ENCODE results near the gene CACNA1E. TPM values are rescaled to one million over a fixed set of nuclear protein-coding genes. Genes with fewer than 3 reads are reported as not detected.

The CACNA1E gene
- total RNA-seq, 1 experiment from 2014 or later: under 0.01 TPM

- DNase-seq (ENCODE audit: low read depth): no peak
Measured at GRCh38 chr1:181632960-181633359, 149.6 kb downstream of the CACNA1E start.

GRCh38 chr1:181635110-181635509, 151.8 kb downstream of the CACNA1E start:
- DNase-seq (ENCODE audit: low read depth): no peak

- DNase-seq (ENCODE audit: low read depth): no peak
Measured at GRCh38 chr1:181637998-181638397, 154.7 kb downstream of the CACNA1E start.

GRCh38 chr1:181640956-181641355, 157.6 kb downstream of the CACNA1E start:
- no peak for DNase-seq (ENCODE audit: low read depth)

GRCh38 chr1:181643631-181644030, 160.3 kb downstream of the CACNA1E start:
- no peak for DNase-seq (ENCODE audit: low read depth)

- DNase-seq (ENCODE audit: low read depth): no peak
Measured at GRCh38 chr1:181645171-181645570, 161.9 kb downstream of the CACNA1E start.

- DNase-seq (ENCODE audit: low read depth): no peak
Measured at GRCh38 chr1:181646710-181647109, 163.4 kb downstream of the CACNA1E start.

- peak; percentile 36 for DNase-seq (ENCODE audit: low read depth)
Measured at GRCh38 chr1:181647314-181648035, 164.2 kb downstream of the CACNA1E start.

GRCh38 chr1:181651276-181651675, 168.0 kb downstream of the CACNA1E start:
- no peak for DNase-seq (ENCODE audit: low read depth)

- DNase-seq (ENCODE audit: low read depth): peak; percentile 7
Measured at GRCh38 chr1:181655756-181656155, 172.4 kb downstream of the CACNA1E start.

GRCh38 chr1:181656491-181656890, 173.2 kb downstream of the CACNA1E start:
- no peak for DNase-seq (ENCODE audit: low read depth)

GRCh38 chr1:181658581-181658980, 175.3 kb downstream of the CACNA1E start:
- DNase-seq (ENCODE audit: low read depth): no peak

GRCh38 chr1:181659321-181659957, 176.1 kb downstream of the CACNA1E start:
- no peak for DNase-seq (ENCODE audit: low read depth)

- no peak for DNase-seq (ENCODE audit: low read depth)
Measured at GRCh38 chr1:181660621-181661020, 177.3 kb downstream of the CACNA1E start.

GRCh38 chr1:181661569-181661968, 178.3 kb downstream of the CACNA1E start:
- no peak for DNase-seq (ENCODE audit: low read depth)

GRCh38 chr1:181662606-181663005, 179.3 kb downstream of the CACNA1E start:
- no peak for DNase-seq (ENCODE audit: low read depth)

- DNase-seq (ENCODE audit: low read depth): no peak
Measured at GRCh38 chr1:181664543-181664942, 181.2 kb downstream of the CACNA1E start.

GRCh38 chr1:181669246-181669645, 185.9 kb downstream of the CACNA1E start:
- no peak for DNase-seq (ENCODE audit: low read depth)

GRCh38 chr1:181674617-181675016, 191.3 kb downstream of the CACNA1E start:
- no peak for DNase-seq (ENCODE audit: low read depth)

GRCh38 chr1:181675091-181675917, 192.0 kb downstream of the CACNA1E start:
- no peak for DNase-seq (ENCODE audit: low read depth)

GRCh38 chr1:181675918-181676190, 192.5 kb downstream of the CACNA1E start:
- no peak for DNase-seq (ENCODE audit: low read depth)

- peak; percentile 14 for DNase-seq (ENCODE audit: low read depth)
Measured at GRCh38 chr1:181676269-181676668, 193.0 kb downstream of the CACNA1E start.

- no peak for DNase-seq (ENCODE audit: low read depth)
Measured at GRCh38 chr1:181680332-181680731, 197.0 kb downstream of the CACNA1E start.

All from Daoy (cell line).